HG03039 (cell line): Measurements from ENCODE around the gene VPS13D.
"Not testable (repeated sequence)": the region's sequence is repeated elsewhere in the genome, so short reads cannot be mapped to it uniquely, and the experiment has no call there.

Source experiments
- ATAC-seq: cut with Tn5 transposase; IDR thresholded peaks from one replicate; pipeline ENCODE4 v1.9.1; 2021; ENCODE audit warnings: mild to moderate bottlenecking, moderate library complexity; ENCODE audit not compliant: unreplicated experiment

VPS13D gene

DNA sequence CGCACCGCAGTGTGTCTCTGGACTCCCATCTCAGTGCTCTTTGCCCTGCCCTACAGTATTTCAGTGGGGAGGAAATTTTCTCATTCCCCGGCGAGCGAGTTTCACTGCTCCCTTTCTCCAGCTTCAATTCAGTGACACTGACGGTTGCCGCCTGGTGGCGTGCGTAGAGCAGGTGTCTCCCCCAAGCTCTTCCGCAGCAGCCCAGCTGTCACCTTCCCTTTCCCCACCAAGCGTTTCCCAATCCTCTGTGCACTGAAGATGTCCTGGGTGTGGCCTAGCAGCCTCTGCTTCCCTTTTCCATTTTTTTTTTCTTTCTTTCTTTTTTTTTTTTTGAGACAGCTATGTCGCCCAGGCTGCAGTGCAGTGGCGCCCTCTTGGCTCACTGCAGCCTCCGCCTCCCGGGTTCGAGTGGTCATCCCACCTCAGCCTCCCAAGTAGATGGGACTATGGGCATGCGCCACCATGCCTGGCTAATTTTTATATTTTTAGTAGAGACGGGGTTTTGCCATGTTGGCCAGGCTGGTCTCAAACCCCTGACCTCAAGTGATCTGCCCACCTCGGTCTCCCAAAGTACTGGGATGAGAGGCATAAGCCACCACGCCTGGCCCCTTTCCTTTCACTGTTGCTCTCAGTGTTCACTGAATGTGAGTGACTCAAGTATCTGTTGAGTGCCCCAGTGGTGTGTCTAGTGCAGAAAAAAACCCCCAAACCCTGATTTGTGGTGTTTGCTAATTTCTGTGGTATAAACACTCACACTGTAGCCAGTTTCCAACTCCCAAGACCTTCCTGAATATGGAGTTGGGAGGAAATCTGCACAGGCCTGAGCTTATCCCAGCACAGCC lies 33.0 kb upstream of the VPS13D start:
- no peak for ATAC-seq

DNA sequence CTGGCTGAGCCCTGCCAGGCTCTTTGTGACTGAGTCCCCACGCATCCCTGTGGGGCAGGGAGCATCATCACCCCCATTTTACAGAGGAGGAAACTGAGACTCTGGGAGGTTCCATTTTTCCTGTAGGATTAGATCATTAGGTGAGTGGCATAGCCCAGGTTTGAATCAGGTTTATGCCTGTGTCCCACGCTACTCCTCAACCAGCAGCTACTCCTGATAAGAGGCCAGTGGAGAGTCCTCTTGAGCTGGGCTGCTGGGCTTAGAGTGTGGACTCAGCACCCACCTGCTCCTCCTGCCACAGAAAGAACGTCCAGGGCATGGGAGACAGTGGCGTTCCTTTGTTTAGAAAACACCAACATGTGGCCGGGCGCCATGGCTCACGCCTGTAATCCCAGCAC lies 32.3 kb upstream of the VPS13D start:
- ATAC-seq, result no peak

DNA sequence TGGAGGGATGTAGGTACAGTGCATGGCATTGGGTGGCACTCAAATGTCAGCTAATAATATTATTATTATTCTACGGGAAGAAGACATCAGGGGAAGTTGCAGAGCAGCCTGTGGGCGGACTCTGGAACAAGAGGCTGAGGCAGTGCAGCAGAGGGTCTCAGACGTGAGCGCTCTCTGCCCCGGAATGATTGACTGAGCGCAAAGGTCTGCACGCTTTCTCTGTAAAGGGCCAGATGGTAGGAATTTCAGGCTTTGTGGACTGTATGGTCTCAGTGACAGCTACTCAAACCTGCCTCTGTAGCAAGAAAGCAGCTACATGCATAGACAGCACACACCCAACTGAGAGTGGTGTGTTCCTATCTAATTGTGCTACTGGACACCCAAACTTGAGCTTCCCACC lies 29.6 kb upstream of the VPS13D start:
- no peak for ATAC-seq

DNA sequence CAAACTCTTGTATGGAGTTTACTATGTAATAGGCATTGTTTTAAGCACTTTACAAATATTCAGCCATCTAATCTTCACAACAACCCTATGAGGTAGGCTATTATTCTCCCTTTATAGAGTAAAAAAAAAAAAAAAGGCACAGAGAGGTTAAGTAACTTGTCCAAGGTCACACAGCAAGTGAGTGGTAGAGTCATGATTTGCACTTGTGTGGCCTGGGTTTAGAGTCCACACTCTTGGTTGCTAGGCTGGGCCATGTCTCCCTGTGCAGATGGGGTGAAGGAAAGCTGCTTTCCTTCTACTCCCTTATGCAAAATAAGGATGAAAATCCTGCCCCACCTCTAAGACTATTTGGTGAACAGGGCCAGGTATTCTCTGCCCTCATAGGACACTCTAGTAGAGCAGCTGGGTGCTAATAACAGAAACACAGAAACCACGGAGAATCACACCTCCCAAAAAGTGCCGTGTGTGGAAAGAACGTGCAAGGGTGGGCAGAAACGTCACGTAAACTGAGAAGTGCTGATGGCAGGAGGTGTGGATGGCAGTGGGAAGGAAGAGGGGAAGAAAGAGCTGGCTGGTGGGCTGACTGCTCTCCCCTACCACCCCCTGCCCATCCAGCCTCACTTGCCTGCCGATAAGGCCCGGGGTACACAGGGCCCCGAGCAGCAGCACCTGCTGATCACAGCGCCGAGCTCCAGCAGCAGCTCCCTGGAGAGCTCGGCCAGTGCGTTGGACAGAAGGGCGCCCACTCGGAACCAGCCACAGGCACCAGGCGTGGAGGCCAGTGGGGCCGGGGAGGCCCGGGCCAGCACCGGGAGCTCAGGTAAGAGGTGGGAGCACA lies 28.3 kb upstream of the VPS13D start:
- ATAC-seq, result no peak

DNA sequence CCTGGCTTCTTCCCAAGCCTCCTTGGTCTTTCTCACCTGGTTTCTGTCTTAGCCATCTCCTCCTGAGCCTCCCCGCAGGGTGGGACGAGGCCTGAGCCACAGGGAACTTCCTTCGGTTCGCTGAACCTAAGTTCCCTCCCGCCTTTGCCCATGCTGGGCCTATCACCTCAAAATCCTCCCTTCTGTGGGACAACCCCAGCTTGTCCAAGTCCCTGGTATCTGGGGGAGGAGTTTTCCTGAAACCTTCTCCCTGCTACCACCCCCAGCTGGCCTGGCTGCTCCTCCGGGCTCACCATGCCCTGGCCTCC lies 27.7 kb upstream of the VPS13D start:
- no peak for ATAC-seq

DNA sequence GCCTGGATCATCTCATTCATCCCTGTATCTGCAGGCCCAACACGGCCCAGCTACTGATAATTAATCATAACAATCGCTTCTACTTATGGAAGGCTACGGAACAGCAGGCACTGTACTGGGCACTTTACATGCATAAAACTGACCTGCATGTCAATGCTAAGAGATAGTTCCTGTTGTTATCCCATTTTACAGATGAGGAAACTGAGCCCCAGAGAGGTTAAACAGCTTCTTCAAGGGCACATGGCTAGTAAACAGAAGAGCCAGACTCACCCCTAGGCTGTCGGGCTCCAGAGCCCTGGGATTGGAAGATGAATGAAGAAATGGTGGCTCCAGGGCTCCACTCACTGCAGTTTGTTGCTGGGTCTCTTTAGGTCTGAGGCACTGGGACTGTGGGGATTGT lies 27.3 kb upstream of the VPS13D start:
- ATAC-seq, result no peak

DNA sequence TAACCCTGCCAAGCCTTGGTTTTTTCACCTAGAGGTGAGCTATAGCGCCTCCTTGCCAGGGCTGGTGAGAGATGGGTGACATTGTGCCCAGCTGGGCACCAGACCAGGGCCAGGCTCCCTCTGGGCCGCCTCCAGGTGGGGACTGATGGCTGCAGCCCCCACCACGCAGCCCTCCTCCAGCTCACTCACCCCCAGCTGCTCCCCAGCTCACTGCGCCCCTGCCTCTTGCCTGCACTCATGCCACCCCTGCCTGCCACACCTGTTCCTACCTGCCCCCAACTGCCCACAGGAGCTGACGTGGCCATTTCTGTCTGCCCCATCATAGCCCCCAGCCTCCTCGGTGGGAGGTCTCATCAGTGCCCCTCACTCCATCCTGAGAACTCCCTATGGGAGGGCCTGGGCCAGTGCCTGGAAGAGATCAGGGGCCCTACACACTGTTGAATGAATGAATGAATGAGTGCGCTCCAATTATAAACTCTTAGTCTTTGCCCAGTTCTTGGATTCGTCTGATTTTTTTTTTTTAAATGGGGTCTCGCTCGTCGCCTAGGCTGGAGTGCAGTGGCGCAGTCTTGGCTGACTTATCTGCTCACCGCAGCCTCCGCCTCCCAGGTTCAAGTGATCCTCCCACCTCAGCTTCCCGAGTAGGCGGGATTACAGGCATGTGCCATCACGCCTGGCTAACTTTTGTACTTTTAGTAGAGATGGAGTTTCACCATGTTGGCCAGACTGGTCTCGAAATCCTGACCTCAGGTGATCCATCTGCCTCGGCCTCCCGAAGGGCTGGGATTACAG lies 26.4 kb upstream of the VPS13D start:
- ATAC-seq, result no peak

DNA sequence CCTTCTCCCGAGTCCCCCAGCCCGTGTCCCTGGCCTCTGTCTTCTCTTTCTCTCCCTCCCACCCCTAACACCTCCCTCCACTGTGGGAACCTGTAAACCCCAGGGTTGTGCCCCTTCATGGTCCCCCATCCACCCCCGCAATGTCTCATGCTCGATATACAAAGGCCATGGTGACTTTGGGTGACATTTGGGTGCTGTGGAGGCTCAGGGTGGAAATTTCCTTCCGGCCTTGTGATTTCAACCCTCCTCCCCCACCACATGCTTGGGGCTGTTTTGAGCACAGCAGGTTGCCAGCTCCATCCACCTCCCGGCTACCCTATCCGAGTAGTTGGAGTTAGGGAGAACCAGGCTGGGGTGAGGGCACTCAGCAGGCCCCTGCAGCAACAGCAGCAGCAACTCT lies 25.7 kb upstream of the VPS13D start:
- no peak for ATAC-seq

DNA sequence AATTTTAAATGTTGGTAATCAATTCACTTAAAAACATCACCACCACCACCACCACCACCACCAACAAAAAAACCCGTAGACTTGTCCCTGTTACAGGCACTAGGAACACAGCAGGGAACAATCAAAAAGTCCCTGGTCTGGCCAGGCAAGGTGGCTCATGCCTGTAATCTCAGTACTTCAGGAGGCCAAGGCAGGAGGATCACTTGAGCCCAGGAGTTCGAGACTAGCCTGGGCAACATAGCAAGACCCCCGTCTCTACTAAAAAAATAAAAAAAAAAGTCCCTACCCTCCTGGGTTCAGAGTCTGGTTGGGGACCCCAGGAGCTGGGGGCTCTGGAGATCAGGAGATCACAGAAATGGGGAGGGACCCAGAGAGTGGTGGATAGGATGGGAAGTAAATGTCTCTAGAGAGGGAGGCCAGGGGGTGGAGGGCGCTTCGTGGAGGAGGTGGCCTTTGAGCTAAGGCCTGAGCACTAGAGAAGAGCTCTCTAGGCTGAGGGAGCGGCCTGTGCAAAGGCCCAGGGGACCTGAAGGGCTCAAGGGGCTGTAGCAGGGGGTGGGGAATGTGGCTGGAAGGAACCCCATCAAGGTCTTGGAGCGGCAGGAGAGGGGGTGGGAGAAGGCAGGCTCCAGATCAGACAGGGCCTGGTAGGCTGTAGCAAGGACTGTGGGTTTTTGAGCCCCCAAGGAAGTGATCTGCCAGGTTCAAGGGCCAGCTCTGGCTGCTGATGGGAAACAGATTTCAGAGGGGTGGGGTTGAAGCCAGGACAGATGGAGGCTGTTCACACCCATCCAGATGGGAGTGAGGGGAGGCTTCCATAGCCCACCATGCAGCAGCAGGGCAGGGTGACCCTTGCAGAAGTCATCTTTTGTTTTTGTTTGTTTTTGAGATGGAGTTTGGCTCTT lies 24.8 kb upstream of the VPS13D start:
- ATAC-seq, result no peak

DNA sequence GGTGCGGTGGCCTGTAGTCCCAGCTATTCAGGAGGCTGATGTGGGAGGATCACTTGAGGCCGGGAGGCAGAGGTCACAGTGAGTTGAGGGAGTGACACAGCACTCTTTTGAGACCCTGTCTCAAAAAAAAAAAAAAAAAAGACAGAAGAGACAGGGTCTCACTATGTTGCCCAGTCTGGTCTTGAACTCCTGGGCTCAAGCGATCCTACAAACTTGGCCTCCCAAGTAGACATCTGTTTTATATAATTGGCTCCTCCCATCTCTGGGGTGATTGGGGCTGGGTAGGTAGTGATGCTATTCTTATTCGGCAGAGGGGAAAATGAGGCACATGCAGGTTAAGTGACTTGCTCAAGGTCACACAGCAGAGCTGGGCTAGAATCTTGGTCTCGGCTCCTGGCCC lies 23.6 kb upstream of the VPS13D start:
- no peak for ATAC-seq

DNA sequence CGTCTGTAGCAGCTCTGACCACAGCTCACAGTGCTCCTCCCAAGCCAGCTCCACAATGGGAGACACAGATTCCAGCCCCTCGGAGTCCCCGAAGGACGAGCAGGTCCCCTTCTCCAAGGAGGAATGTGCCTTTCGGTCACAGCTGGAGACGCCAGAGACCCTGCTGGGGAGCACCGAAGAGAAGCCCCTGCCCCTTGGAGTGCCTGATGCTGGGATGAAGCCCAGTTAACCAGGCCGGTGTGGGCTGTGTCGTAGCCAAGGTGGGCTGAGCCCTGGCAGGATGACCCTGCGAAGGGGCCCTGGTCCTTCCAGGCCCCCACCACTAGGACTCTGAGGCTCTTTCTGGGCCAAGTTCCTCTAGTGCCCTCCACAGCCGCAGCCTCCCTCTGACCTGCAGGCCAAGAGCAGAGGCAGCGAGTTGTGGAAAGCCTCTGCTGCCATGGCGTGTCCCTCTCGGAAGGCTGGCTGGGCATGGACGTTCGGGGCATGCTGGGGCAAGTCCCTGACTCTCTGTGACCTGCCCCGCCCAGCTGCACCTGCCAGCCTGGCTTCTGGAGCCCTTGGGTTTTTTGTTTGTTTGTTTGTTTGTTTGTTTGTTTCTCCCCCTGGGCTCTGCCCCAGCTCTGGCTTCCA lies 22.9 kb upstream of the VPS13D start:
- no peak for ATAC-seq

DNA sequence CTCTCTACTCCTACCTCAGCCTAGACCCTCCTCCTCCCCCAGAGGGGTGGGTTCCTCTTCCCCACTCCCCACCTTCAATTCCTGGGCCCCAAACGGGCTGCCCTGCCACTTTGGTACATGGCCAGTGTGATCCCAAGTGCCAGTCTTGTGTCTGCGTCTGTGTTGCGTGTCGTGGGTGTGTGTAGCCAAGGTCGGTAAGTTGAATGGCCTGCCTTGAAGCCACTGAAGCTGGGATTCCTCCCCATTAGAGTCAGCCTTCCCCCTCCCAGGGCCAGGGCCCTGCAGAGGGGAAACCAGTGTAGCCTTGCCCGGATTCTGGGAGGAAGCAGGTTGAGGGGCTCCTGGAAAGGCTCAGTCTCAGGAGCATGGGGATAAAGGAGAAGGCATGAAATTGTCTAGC lies 21.6 kb upstream of the VPS13D start:
- no peak for ATAC-seq

DNA sequence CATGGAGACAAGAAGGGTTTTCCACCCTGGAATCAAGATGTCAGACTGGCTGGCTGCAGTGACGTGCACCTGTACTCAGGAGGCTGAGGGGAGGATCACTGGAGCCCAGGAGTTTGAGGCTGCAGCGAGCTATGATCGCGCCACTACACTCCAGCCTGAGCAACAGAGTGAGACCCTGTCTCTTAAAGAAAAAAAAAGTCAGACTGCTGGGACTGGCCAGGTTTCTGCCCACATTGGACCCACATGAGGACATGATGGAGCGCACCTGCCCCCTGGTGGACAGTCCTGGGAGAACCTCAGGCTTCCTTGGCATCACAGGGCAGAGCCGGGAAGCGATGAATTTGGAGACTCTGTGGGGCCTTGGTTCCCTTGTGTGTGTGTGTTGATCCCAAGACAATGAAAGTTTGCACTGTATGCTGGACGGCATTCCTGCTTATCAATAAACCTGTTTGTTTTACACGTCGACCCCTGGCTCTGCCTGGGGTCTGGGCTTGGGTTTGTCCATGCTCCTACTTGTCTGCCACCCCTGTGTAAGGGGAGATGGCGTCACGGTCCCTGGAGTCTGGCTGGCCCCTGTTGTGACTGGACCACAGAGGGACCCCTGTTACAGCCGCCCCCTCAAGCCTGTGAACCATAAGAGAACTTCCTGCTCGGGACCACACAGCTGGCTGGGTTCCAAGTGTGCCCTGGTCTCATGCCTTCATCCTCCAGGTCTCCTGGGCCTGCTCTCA lies 20.9 kb upstream of the VPS13D start:
- ATAC-seq, result no peak

DNA sequence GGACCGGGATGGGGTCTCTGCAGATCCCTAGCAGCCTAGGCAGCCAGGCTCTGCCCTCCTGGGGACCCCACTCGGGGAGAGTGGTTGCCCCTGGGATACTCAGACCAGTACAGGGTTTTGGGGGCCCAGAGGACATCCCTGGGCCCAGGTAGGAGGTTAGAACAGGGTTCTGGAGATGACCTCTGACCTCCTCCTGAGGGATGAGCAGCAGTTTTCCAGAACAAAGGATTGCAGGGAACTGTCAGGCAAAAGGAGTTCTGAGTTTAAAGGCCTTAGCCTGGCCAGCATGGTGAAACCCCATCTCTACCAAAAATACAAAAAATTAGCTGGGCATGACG lies 20.4 kb upstream of the VPS13D start:
- no peak for ATAC-seq

DNA sequence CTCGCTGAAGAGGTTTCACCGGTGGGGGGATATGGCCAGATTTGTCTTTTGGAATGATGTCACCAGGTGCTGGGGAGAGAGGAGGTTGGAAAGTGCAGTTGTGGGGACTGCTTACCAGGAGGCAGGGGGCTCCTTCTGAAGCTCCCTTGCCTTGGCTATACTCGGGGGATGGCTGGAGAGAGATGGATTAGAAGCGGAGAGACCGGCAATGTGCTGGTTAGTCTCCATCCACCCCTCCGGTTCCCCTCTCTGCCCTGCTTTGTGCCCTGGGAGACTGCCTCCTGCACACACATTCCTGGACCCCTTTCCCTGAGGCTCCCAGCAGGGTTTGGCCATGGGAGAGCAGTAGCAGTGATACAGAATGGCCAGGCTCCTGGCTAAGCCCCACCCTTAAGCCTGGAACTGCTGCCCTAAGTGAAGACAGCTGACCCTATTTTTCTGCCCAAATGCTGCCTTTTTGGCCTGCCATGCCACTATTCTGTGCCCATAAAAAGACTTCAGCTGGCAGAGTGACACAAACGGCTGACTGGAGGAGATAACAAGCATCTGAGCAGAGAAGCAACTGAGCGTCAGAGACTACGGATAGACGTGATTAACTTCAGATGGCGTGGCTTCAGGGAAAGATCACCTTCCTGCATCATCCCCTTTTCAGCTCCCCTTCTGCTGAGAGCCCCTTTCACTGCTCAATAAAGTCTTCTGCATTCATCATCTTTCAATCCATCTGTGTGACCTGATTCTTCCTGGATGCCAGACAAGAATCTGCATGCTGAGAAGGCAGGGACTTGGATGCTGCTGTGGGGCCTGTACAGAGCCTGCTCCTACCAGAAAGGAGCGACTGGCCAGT lies 14.5 kb upstream of the VPS13D start:
- ATAC-seq, result no peak

DNA sequence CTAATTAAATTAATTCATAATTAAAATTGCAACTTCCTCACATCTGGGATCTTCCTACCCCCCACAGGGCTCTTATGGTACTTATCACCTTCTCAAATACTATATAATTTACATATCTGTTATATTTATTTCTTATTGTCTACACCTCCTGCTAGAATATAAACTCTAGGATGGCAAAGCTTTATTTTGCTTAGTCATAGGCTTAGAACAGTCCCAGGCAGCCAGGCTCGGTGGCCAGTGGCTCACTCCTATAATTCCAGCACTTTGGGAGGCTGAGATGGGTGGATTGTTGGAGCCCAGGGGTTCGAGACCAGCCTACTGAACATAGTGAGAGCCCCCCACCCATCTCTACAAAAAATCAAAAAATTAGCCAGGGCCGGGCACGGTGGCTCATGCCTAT lies 10.0 kb upstream of the VPS13D start:
- no peak for ATAC-seq

DNA sequence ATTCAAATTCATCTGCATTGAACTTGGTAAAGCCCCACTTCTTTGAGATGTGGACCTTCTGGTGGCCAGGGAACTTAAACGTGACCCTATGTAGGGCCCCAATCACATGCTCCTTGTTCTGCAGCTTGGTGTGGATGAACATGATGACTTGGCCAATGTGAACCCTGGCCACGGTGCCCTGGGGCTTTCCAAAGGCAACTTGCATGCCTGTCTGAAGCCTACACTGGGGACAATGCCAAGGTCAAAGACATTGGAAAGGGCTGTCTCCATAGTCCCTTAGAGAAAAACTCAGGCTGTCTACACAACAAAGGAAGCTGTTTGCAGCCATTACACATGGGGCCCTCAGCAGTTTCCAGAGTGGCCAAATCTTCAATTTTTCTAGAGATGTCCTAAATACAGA lies 8.9 kb upstream of the VPS13D start:
- no peak for ATAC-seq

DNA sequence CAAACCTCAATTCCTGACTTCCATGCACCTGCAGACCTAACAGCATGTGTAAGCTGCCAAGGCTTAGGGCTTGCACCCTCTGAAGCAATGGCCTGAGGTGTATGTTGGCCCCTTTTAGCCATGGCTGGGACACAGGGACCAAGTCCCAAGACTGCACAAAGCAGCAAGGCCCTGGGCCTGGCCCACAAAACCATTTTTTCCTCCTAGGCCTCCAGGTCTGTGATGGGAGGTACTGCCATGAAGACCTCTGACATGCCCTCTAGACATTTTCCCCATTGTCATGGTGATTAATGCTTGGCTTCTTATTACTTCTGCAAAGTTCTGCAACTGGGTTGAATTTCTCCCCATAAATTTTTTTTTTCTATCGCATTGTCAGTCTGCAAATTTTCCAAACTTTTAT lies 7.1 kb upstream of the VPS13D start:
- not testable (repeated sequence) for ATAC-seq

DNA sequence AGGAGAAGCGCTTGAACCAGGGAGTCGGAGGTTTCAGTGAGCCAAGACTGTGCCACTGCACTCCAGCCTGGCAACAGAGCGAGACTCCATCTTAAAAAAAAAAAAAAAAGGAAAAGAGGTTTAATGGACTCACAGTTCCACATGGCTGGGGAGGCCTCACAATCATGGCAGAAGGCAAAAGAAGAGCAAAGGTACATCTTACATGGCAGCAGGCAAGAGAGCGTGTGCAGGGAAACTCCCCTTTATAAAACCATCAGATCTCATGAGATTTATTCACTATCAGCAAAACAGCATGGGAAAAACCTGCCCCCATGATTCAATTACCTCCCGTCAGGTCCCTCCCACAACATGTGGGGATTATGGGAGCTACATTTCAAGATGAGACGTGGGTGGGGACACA lies 5.7 kb upstream of the VPS13D start:
- not testable (repeated sequence) for ATAC-seq
